A673 (cell line): ENCODE measurements around the gene STEAP1B. TPM values are rescaled to one million over a fixed set of nuclear protein-coding genes. Genes with fewer than 3 reads are reported as not detected.

Experiments used
- BruUV-seq: library from RNA; stranded (reverse); fragments of 400-500 nt; replicated peaks from 2 replicates; lab custom pipeline; 2021; lab: Mats Ljungman, UMichigan
- CTCF ChIA-PET: fragments of 300-600 bp; sonication (Branson Sonifier 250); formaldehyde crosslinking; loops from one replicate; lab custom pipeline; 2022; ENCODE audit warnings: antibody characterized with exemption; lab: Charles Lee
- POLR2A ChIA-PET: fragments of 300-600 bp; sonication (Branson Sonifier 250); formaldehyde crosslinking; loops from one replicate; lab custom pipeline; 2022; ENCODE audit warnings: antibody characterized with exemption; ENCODE audit not compliant: low non-redundant PET; lab: Charles Lee
- DNase-seq: peaks from one replicate; pipeline ENCODE4 v3.0.0-alpha.2; 2015; ENCODE audit warnings: low spot score
- H3K27ac ChIP-seq: fragments of 200-600 bp; sonication (generic); 2 replicates; pipeline ENCODE4 v1.5.1; 2016; ENCODE audit warnings: mixed run types, low read depth, mild to moderate bottlenecking, mixed read lengths, antibody characterized with exemption, low read length; ENCODE audit not compliant: poor library complexity, severe bottlenecking
- H3K27me3 ChIP-seq: fragments of 200-600 bp; sonication (generic); replicated peaks from 2 replicates; pipeline ENCODE4 v1.6.1; 2017; ENCODE audit warnings: mixed run types, low read depth, mild to moderate bottlenecking, mixed read lengths, antibody characterized with exemption, low read length; ENCODE audit not compliant: insufficient read depth, poor library complexity
- H3K36me3 ChIP-seq: fragments of 200-600 bp; sonication (generic); 2 replicates; pipeline ENCODE4 v1.6.1; 2016; ENCODE audit warnings: mixed run types, mild to moderate bottlenecking, mixed read lengths, antibody characterized with exemption, low read length; ENCODE audit not compliant: insufficient read depth, poor library complexity, severe bottlenecking
- H3K4me1 ChIP-seq: fragments of 200-600 bp; sonication (generic); 2 replicates; pipeline ENCODE4 v1.6.1; 2017; ENCODE audit warnings: mixed run types, mild to moderate bottlenecking, mixed read lengths, antibody characterized with exemption, low read length; ENCODE audit not compliant: insufficient read depth, poor library complexity, severe bottlenecking
- H3K4me3 ChIP-seq: fragments of 200-600 bp; sonication (generic); 2 replicates; pipeline ENCODE4 v1.5.1; 2016; ENCODE audit warnings: low read depth, mixed run types, mild to moderate bottlenecking, mixed read lengths, low read length; ENCODE audit not compliant: poor library complexity, severe bottlenecking
- H3K9me3 ChIP-seq: fragments of 200-600 bp; sonication (generic); 2 replicates; pipeline ENCODE4 v1.6.1; 2016; ENCODE audit warnings: mixed run types, low read depth, mild to moderate bottlenecking, mixed read lengths, antibody characterized with exemption, low read length; ENCODE audit not compliant: poor library complexity, severe bottlenecking
- CTCF ChIP-seq: fragments of 300-800, 200-600 bp; sonication (generic); conservative IDR thresholded peaks from 2 replicates; pipeline ENCODE4 v1.5.1; 2017; ENCODE audit warnings: low read depth, mild to moderate bottlenecking, antibody characterized with exemption, low read length, moderate library complexity, mixed read lengths
- EZH2 ChIP-seq: fragments of 200-600 bp; sonication (generic); IDR thresholded peaks from 2 replicates; pipeline ENCODE4 v1.6.1; 2017; ENCODE audit warnings: borderline replicate concordance, low read depth, mild to moderate bottlenecking, mixed read lengths, antibody characterized with exemption, low read length; ENCODE audit not compliant: poor library complexity, severe bottlenecking
- intact Hi-C: fragments of 100-400 bp; cut with micrococcal nuclease; formaldehyde crosslinking; loops from one replicate; pipeline ENCODE4 v1.10.0; 2022; ENCODE audit not compliant: unreplicated experiment
- total RNA-seq: library from RNA; stranded (reverse); gene quantifications from 2 replicates; pipeline ENCODE4 v1.2.3, GENCODE V29; 2021

The STEAP1B gene
- total RNA-seq, 1 experiment from 2014 or later = 49.9 TPM

DNA sequence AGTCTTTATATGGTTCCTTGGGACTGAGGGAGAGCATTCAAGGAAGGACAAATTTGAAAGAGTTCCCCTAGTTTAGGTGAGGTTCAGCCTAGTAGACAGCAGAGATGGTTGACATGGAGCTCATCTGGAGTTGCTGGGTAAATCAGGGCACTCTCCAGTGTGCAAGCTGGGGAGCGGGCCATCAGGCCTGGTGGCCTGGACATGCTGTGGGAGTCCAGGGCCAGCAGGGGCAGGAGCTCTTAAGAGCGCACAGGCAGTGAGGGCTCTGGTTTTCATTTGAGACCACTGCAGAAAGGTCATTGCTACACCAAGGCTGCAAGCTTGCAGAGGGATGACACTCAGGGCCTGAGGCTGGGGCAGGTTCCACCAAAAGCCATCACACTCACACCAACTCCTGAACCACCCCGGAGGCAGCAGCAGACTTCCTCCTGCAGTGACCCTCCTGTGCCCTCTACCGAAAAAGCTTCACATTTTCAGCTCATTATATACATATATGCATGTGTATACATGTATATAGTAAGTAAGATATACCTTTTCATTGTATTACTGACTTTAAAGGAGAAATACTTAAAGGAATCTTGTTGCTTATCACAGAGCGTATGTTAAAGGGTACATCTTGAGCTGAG is 39.5 kb downstream of the STEAP1B start:
- ChIA-PET CTCF (no interaction called here), POLR2A (interaction anchor here (0.7 kb wide), 1 partner anchor 326 kb away, joined by 8 read pairs; no protein-coding TSS in a partner anchor)
- no peak for DNase-seq
- Histone ChIP-seq H3K27ac (no peak overlapping the region), H3K4me3 (no peak overlapping the region), H3K36me3 (no peaks in the 10 kb centered on the region), H3K27me3 (no peaks in the 10 kb centered on the region), H3K4me1 (no peaks in the 10 kb centered on the region), H3K9me3 (no peaks in the 10 kb centered on the region)
- intact Hi-C loops = no loop called here
- no TSS peak for BruUV-seq
- TF ChIP-seq EZH2 = no peak
- TF ChIP-seq CTCF = no peak

GRCh38 chr7:22457471-22457870 is 42.5 kb downstream of the STEAP1B start:
- no TSS peak for BruUV-seq
- Histone ChIP-seq H3K4me3 (no peak overlapping the region), H3K27me3 (no peaks in the 10 kb centered on the region), H3K9me3 (no peaks in the 10 kb centered on the region), H3K36me3 (no peaks in the 10 kb centered on the region), H3K4me1 (no peaks in the 10 kb centered on the region), H3K27ac (no peak overlapping the region)
- ChIA-PET CTCF (no interaction called here), POLR2A (no interaction called here)
- DNase-seq = no peak
- intact Hi-C loops = no loop called here
- TF ChIP-seq EZH2 (no peak), CTCF (no peak)

DNA sequence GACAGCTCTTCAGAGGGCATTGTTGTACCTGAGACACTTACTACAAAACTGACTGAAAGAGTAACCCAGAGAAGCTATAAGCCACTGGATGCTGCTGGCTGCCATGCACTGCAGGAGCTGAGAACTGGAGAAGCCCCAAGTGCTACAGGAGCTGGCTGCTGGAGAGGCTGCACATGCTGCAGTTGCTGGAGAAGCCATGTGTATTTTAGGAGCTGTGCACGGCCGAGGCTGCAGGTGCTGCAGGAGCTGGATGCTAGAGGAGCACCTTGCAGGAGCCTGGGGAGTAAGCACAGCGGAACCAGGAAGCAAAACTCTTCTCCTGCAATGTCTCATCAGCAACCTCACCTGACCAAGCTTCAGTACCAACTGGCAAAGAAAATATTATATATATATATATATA is 45.5 kb downstream of the STEAP1B start:
- TF ChIP-seq CTCF = no peak
- TF ChIP-seq EZH2 = no peak

More for the DNA sequence above, 45.5 kb downstream of the STEAP1B start:
- H3K4me1 ChIP-seq = no peaks in the 10 kb centered on the region
- no peaks in the 10 kb centered on the region for H3K27me3 ChIP-seq
- no peak overlapping the region for H3K4me3 ChIP-seq
- ChIA-PET CTCF (no interaction called here), POLR2A (no interaction called here)
- H3K27ac ChIP-seq = no peak overlapping the region
- DNase-seq = no peak
- no TSS peak for BruUV-seq
- H3K9me3 ChIP-seq = no peaks in the 10 kb centered on the region
- no peaks in the 10 kb centered on the region for H3K36me3 ChIP-seq
- intact Hi-C loops = no loop called here
